Esophagus muscularis mucosa (tissue), 4 donors: Measurements from ENCODE around the gene BLCAP. TPM values are rescaled to one million over a fixed set of nuclear protein-coding genes. Genes with fewer than 3 reads are reported as not detected.

ENCODE experiments used
- DNase-seq: peaks from one replicate; pipeline ENCODE4 v3.0.0-alpha.2; 2017; ENCODE audit errors: extremely low spot score
- H3K27ac ChIP-seq, 4 donors: fragments of 200-600 bp; sonication (generic); replicated peaks in 1 of 4; 1 replicate in 3 of 4; 2 replicates in 1 of 4; pipeline ENCODE4 v1.5.1; 2016 to 2019; ENCODE audit warnings: mild to moderate bottlenecking in 1 of 4
- H3K27me3 ChIP-seq, 4 donors: fragments of 200-600 bp; sonication (generic); one replicate each; pipeline versions ENCODE4 v1.5.1 to v1.6.0; 2016 to 2019
- H3K36me3 ChIP-seq, 4 donors: fragments of 200-600 bp; sonication (generic); one replicate each; pipeline ENCODE4 v1.5.1; 2016 to 2019
- H3K4me1 ChIP-seq, 4 donors: fragments of 200-600 bp; sonication (generic); one replicate each; pipeline ENCODE4 v1.5.1; 2016 to 2019
- H3K4me3 ChIP-seq, 4 donors: fragments of 200-600 bp; sonication (generic); 1 replicate in 2 of 4; 2 replicates in 2 of 4; pipeline ENCODE4 v1.5.1; 2016 to 2019; ENCODE audit warnings: mild to moderate bottlenecking in 4 of 4, moderate library complexity in 1 of 4
- H3K9me3 ChIP-seq, 4 donors: fragments of 200-600 bp; sonication (generic); 1 replicate in 3 of 4; 2 replicates in 1 of 4; pipeline ENCODE4 v1.5.1; 2016 to 2019
- EP300 ChIP-seq: sonication (generic); formaldehyde crosslinking; IDR thresholded peaks from one replicate; pipeline ENCODE4 v1.6.1; 2017; ENCODE audit warnings: antibody characterized with exemption
- POLR2A ChIP-seq: fragments of 450-650 bp; IDR thresholded peaks from one replicate; pipeline ENCODE4 v1.6.1; 2017; ENCODE audit warnings: antibody characterized with exemption, moderate library complexity, mild to moderate bottlenecking, low read depth
- POLR2AphosphoS5 ChIP-seq, 2 donors: sonication (generic); formaldehyde crosslinking; IDR thresholded peaks; one replicate each; pipeline ENCODE4 v1.6.1; 2017; ENCODE audit warnings: antibody characterized with exemption in 2 of 2
- WGBS: methylation state at CpG from one replicate; pipeline ENCODE4 v1.1.5; 2018; 5-methylcytosine and 5-hydroxymethylcytosine counted together
- intact Hi-C: fragments of 100-400 bp; cut with DNase I; formaldehyde crosslinking; loops from one replicate; pipeline ENCODE4 v1.15.1; 2023
- total RNA-seq, 4 donors: library from RNA; depleted of rRNA; stranded (reverse); fragments of >200 nt; gene quantifications; one replicate each; pipeline versions ENCODE4 v1.1.0 to v1.2.1, GENCODE V29; 2016
- TF ChIP-seq, protein P1 (sequence below), 3 experiments: fragments of 200-600 bp in 2 of 3; fragments of 450-650 bp in 1 of 3; sonication (generic) in 2 of 3; IDR thresholded peaks; one replicate each; pipeline ENCODE4 v1.5.1; 2017 to 2019; ENCODE audit warnings: antibody characterized with exemption in 3 of 3, mild to moderate bottlenecking in 2 of 3, moderate library complexity in 1 of 3

The BLCAP gene
- total RNA-seq, 4 donors from 2014 or later: 41.9 to 59.6 (median 50.9) TPM

DNA sequence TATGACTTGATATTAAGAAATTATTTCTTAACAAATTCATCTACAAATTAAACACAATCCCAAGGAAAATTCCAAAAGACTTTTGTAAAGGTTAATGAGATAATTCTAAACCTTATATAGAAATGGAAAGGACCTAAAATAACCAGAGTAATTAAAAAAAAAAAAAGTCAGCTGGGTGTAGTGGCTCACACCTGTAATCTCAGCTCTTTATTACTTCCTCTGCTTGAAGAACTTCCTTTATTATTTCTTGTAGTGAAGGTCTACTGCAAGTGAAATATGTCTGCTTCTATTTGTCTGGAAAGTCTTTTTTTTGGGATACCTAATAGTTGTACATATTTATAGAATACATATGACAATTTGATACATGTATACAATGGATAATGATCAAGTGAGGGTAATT lies 20.2 kb upstream of the BLCAP start:
- H3K36me3 ChIP-seq: no peaks in the 10 kb centered on the region
- DNase-seq: no peak
- H3K27ac ChIP-seq: no peak overlapping the region
- intact Hi-C loops: no loop called here
- no peak overlapping the region for H3K4me3 ChIP-seq
- no peak for TF ChIP-seq EP300
- TF ChIP-seq, protein P1, sequence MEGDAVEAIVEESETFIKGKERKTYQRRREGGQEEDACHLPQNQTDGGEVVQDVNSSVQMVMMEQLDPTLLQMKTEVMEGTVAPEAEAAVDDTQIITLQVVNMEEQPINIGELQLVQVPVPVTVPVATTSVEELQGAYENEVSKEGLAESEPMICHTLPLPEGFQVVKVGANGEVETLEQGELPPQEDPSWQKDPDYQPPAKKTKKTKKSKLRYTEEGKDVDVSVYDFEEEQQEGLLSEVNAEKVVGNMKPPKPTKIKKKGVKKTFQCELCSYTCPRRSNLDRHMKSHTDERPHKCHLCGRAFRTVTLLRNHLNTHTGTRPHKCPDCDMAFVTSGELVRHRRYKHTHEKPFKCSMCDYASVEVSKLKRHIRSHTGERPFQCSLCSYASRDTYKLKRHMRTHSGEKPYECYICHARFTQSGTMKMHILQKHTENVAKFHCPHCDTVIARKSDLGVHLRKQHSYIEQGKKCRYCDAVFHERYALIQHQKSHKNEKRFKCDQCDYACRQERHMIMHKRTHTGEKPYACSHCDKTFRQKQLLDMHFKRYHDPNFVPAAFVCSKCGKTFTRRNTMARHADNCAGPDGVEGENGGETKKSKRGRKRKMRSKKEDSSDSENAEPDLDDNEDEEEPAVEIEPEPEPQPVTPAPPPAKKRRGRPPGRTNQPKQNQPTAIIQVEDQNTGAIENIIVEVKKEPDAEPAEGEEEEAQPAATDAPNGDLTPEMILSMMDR (IDR thresholded peaks at IDR 0.05): no peak
- no peak for TF ChIP-seq POLR2A
- no peak for TF ChIP-seq POLR2AphosphoS5 (IDR thresholded peaks at IDR 0.05)
- no peaks in the 10 kb centered on the region for H3K4me1 ChIP-seq
- H3K9me3 ChIP-seq: no peaks in the 10 kb centered on the region
- no peaks in the 10 kb centered on the region for H3K27me3 ChIP-seq

DNA sequence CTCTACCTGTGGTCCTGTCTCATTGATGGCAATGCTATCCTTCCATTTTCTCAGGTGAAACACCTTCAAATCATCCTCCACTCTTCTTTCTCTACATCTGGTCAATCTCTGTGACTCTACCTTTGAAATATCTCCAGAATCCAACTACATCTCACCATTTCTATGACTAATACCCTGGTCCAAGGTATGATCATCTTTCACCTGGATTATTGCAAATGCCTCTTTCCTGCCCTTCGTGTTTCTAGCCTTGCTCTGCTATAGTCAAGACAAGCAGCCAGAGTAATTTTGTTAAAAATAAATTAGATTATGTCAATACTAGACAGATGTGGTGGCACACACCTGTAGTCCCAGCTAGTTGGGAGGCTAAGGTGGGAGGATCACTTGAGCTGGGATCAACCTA lies 17.8 kb upstream of the BLCAP start:
- H3K27ac ChIP-seq: no peak overlapping the region
- H3K36me3 ChIP-seq: no peaks in the 10 kb centered on the region
- no peaks in the 10 kb centered on the region for H3K4me1 ChIP-seq
- DNase-seq: no peak
- intact Hi-C loops: no loop called here
- 94% methylated on average over 1 of the region's 1 CpG for WGBS
- no peaks in the 10 kb centered on the region for H3K27me3 ChIP-seq
- TF ChIP-seq EP300 (no peak), POLR2AphosphoS5 (IDR thresholded peaks at IDR 0.05) (no peak), POLR2A (no peak)
- TF ChIP-seq, protein P1 (IDR thresholded peaks at IDR 0.05): no peak
- no peaks in the 10 kb centered on the region for H3K9me3 ChIP-seq
- no peak overlapping the region for H3K4me3 ChIP-seq

DNA sequence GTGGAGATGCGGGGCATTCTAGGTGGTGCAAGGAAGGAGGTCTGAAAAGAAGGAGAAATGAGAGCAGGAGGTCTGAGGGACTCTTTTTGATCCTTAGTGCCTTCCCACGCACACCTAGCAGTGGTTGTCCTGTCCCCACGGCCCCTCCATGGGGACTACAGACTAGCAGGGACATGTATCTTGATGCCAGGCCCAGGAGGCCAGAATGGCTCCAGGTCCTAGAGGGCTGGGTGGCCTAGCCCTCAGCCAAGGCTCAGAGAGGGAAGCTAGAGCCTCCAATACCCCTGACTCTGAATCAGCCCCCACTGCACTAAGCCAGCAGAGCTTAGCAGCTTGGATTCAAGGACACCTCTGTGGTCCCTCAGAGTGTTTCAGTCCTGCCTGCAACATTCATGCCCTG lies 16.7 kb upstream of the BLCAP start:
- no peak overlapping the region for H3K27ac ChIP-seq
- H3K4me3 ChIP-seq: no peak overlapping the region
- no peaks in the 10 kb centered on the region for H3K4me1 ChIP-seq
- TF ChIP-seq, protein P1 (IDR thresholded peaks at IDR 0.05): no peak
- no peak for TF ChIP-seq POLR2AphosphoS5 (IDR thresholded peaks at IDR 0.05)
- TF ChIP-seq POLR2A: no peak
- TF ChIP-seq EP300: no peak
- H3K9me3 ChIP-seq: no peaks in the 10 kb centered on the region
- H3K27me3 ChIP-seq: no peaks in the 10 kb centered on the region
- no peak for DNase-seq
- no peaks in the 10 kb centered on the region for H3K36me3 ChIP-seq
- intact Hi-C loops: no loop called here
- WGBS: 67% methylated on average over 3 of the region's 3 CpGs

DNA sequence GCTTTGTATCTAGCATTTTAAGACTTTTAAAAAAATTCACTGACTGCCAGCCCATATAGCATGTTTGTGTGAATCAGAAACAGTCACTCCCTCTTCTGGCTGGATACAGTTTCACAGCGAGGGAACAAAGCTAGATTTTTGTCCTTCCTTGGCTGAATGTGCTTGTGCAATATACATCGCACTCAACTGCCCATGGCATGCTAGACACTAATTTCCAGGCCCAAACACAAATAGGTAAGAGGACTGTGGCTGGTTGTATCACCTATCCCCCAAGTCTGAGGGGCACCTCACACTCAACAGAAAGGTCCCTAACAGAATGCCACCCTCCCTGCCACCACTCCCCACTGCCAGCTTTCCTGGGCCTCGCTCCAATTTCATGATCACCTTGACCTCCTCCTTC lies 16.2 kb upstream of the BLCAP start:
- 56% methylated on average over 3 of the region's 3 CpGs for WGBS
- Histone ChIP-seq H3K9me3 (no peaks in the 10 kb centered on the region), H3K36me3 (no peaks in the 10 kb centered on the region), H3K27ac (no peak overlapping the region), H3K27me3 (no peaks in the 10 kb centered on the region), H3K4me3 (no peak overlapping the region), H3K4me1 (no peaks in the 10 kb centered on the region)
- TF ChIP-seq POLR2A: no peak
- TF ChIP-seq, protein P1 (IDR thresholded peaks at IDR 0.05): no peak
- no peak for TF ChIP-seq POLR2AphosphoS5 (IDR thresholded peaks at IDR 0.05)
- no peak for TF ChIP-seq EP300
- intact Hi-C loops: no loop called here
- DNase-seq: no peak

DNA sequence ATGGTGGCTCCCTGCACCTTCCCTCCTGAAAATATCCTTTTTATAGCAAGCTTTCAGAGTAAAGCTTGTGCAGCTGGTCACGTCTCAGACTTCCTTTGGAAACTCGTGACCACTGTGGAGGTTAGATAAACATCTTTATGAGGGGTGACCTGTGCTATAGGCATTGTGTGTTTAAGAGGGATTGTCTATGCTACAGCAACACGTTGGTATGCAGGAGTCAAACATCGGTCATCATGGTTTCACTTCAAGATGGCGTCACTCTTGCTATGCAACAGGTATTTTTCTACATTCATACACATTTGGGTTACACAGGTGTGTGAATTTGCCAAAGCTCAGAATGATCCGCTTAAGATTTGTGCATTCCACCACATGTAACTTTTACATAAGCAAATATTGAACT lies 14.6 kb upstream of the BLCAP start:
- TF ChIP-seq POLR2A: no peak
- TF ChIP-seq, protein P1 (IDR thresholded peaks at IDR 0.05): no peak
- TF ChIP-seq POLR2AphosphoS5 (IDR thresholded peaks at IDR 0.05): no peak
- TF ChIP-seq EP300: no peak
- H3K9me3 ChIP-seq: no peaks in the 10 kb centered on the region
- WGBS: 64% methylated on average over 6 of the region's 6 CpGs
- no peak overlapping the region for H3K27ac ChIP-seq
- H3K36me3 ChIP-seq: no peaks in the 10 kb centered on the region
- intact Hi-C loops: no loop called here
- no peaks in the 10 kb centered on the region for H3K27me3 ChIP-seq
- no peaks in the 10 kb centered on the region for H3K4me1 ChIP-seq
- H3K4me3 ChIP-seq: no peak overlapping the region
- DNase-seq: no peak
